HS-27A (cell line): Measurements from ENCODE around the gene ZNF497.
"Not testable (repeated sequence)": the region's sequence is repeated elsewhere in the genome, so short reads cannot be mapped to it uniquely, and the experiment has no call there.

Source experiments
- DNase-seq: peaks from one replicate; pipeline ENCODE4 v3.0.0-alpha.2; 2012; ENCODE audit warnings: low read depth, missing footprints

ZNF497 gene

GRCh38 chr19:58362272-58362994, at the start of gene ZNF497:
ZNF497 (minus strand) TSS chr19:58362751; CDS start chr19:58357635, 5,116 bp downstream.
- DNase-seq, result peak; percentile 84

GRCh38 chr19:58409010-58409790, 46.6 kb upstream of the ZNF497 start:
- no peak for DNase-seq

GRCh38 chr19:58408152-58409009, 45.8 kb upstream of the ZNF497 start, which contains the start of gene ZNF584:
ZNF584 (plus strand) TSS chr19:58408649; CDS start chr19:58409148, 499 bp downstream.
- DNase-seq, result peak; percentile 91

- DNase-seq, result no peak
These were observed 45.2 kb upstream of the ZNF497 start for GRCh38 chr19:58407658-58408151.

- no peak for DNase-seq
These were observed 44.5 kb upstream of the ZNF497 start for GRCh38 chr19:58406818-58407657.

- not testable (repeated sequence) for DNase-seq
These were observed 41.4 kb upstream of the ZNF497 start for GRCh38 chr19:58403920-58404478.

- DNase-seq, result no peak
These were observed 39.4 kb upstream of the ZNF497 start for GRCh38 chr19:58401840-58402421.

- DNase-seq, result peak; percentile 99
These were observed 38.6 kb upstream of the ZNF497 start for GRCh38 chr19:58400916-58401839.

- no peak for DNase-seq
These were observed 37.9 kb upstream of the ZNF497 start for GRCh38 chr19:58400316-58400915.

- DNase-seq, result no peak
These were observed 37.4 kb upstream of the ZNF497 start for GRCh38 chr19:58399903-58400302.

GRCh38 chr19:58398545-58398944, 36.0 kb upstream of the ZNF497 start:
- no peak for DNase-seq

- no peak for DNase-seq
These were observed 35.5 kb upstream of the ZNF497 start for GRCh38 chr19:58398087-58398486.

GRCh38 chr19:58397533-58398037, 35.0 kb upstream of the ZNF497 start:
- no peak for DNase-seq

- DNase-seq, result no peak
These were observed 34.4 kb upstream of the ZNF497 start for GRCh38 chr19:58396691-58397532.

- no peak for DNase-seq
These were observed 33.6 kb upstream of the ZNF497 start for GRCh38 chr19:58395979-58396627.

- DNase-seq, result no peak
These were observed 32.8 kb upstream of the ZNF497 start, which contains the start of gene RNF225 for GRCh38 chr19:58395220-58395978. RNF225 (plus strand) TSS chr19:58395656; CDS start chr19:58396090, 434 bp downstream.
